ENCODE measurements around the gene HARS1.

- no peak for TF ChIP-seq POLR2A (IDR thresholded peaks at IDR 0.05; ENCODE audit: low read length)
- no peak for TF ChIP-seq GATA1 (IDR thresholded peaks at IDR 0.05; ENCODE audit: low read depth, low read length)
Observed at GRCh38 chr5:140673187-140673976, 17.8 kb downstream of the HARS1 start, which contains the start of gene DND1.
